BLaER1 treated with 17β-estradiol and CSF1 and Interleukin-3, amounts not matched to agents 10 nM and 100 nM (cell line): ENCODE data around the gene RBFOX1.

Experiments used
- H3K27ac ChIP-seq, 11 experiments: shearing (Covaris generic); formaldehyde crosslinking; 2 replicates each; pipeline ENCODE4 v1.8.1; 2022
- H3K27me3 ChIP-seq, 11 experiments: shearing (Covaris generic); formaldehyde crosslinking; 2 replicates each; pipeline ENCODE4 v1.8.1; 2022
- H3K36me3 ChIP-seq, 11 experiments: shearing (Covaris generic); formaldehyde crosslinking; 2 replicates each; pipeline ENCODE4 v1.8.1; 2022
- H3K4me1 ChIP-seq, 10 experiments: shearing (Covaris generic); formaldehyde crosslinking; 2 replicates each; pipeline ENCODE4 v1.8.1; 2022
- H3K4me2 ChIP-seq, 11 experiments: shearing (Covaris generic); formaldehyde crosslinking; 2 replicates each; pipeline ENCODE4 v1.8.1; 2022
- H3K4me3 ChIP-seq, 10 experiments: shearing (Covaris generic); formaldehyde crosslinking; 2 replicates each; pipeline ENCODE4 v1.8.1; 2022
- H3K9ac ChIP-seq, 11 experiments: shearing (Covaris generic); formaldehyde crosslinking; 2 replicates each; pipeline ENCODE4 v1.8.1; 2022
- H3K9me3 ChIP-seq, 11 experiments: shearing (Covaris generic); formaldehyde crosslinking; replicated peaks in 1 of 11; 2 replicates each; pipeline ENCODE4 v1.8.1; 2022
- H4K20me1 ChIP-seq, 11 experiments: shearing (Covaris generic); formaldehyde crosslinking; 2 replicates each; pipeline ENCODE4 v1.8.1; 2022
- Cebpa-rat ChIP-seq, 11 experiments: shearing (Covaris generic); IDR thresholded peaks; 2 replicates each; pipeline ENCODE4 v1.8.1; 2022

Gene RBFOX1

GRCh38 chr16:7420843-7421242, 88.2 kb downstream of the RBFOX1 start:
- Histone ChIP-seq H3K4me3 (no peak overlapping the region), H3K27me3 (no peaks in the 10 kb centered on the region), H3K4me1 (peaks cover 0 to 10% (median 7%) of the 10 kb centered on the region in 10 experiments; a peak in 10 of 20 replicates), H3K36me3 (no peaks in the 10 kb centered on the region), H4K20me1 (no peaks in the 10 kb centered on the region), H3K27ac (no peak overlapping the region), H3K9me3 (no peaks in the 10 kb centered on the region), H3K4me2 (no peak overlapping the region), H3K9ac (no peak overlapping the region)
- TF ChIP-seq Cebpa-rat (IDR thresholded peaks at IDR 0.05) = no peak

- Histone ChIP-seq H3K4me3 (no peak overlapping the region), H3K27me3 (no peaks in the 10 kb centered on the region), H3K36me3 (no peaks in the 10 kb centered on the region), H3K9ac (no peak overlapping the region), H3K27ac (no peak overlapping the region), H4K20me1 (no peaks in the 10 kb centered on the region), H3K9me3 (no peaks in the 10 kb centered on the region), H3K4me2 (no peak overlapping the region), H3K4me1 (peaks cover 0 to 10% (median 7%) of the 10 kb centered on the region in 10 experiments; a peak in 10 of 20 replicates)
- TF ChIP-seq Cebpa-rat (IDR thresholded peaks at IDR 0.05) = no peak
Observed at GRCh38 chr16:7421578-7421977, 88.9 kb downstream of the RBFOX1 start.

GRCh38 chr16:7422036-7422888, 89.6 kb downstream of the RBFOX1 start:
- TF ChIP-seq Cebpa-rat (IDR thresholded peaks at IDR 0.05) = no peak
- H3K4me1 ChIP-seq = peaks cover 0 to 10% (median 7%) of the 10 kb centered on the region in 10 experiments; a peak in 10 of 20 replicates
- no peak overlapping the region for H3K4me2 ChIP-seq
- no peaks in the 10 kb centered on the region for H3K9me3 ChIP-seq
- no peak overlapping the region for H3K27ac ChIP-seq
- H3K27me3 ChIP-seq = no peaks in the 10 kb centered on the region
- no peaks in the 10 kb centered on the region for H3K36me3 ChIP-seq
- H3K9ac ChIP-seq = no peak overlapping the region
- H4K20me1 ChIP-seq = no peaks in the 10 kb centered on the region
- no peak overlapping the region for H3K4me3 ChIP-seq

GRCh38 chr16:7423434-7424044, 90.9 kb downstream of the RBFOX1 start:
- Histone ChIP-seq H3K27ac (no peak overlapping the region), H3K36me3 (no peaks in the 10 kb centered on the region), H3K27me3 (no peaks in the 10 kb centered on the region), H3K4me3 (no peak overlapping the region), H3K9ac (no peak overlapping the region), H3K4me1 (peaks cover 0 to 10% (median 7%) of the 10 kb centered on the region in 10 experiments; a peak in 10 of 20 replicates), H3K4me2 (no peak overlapping the region), H4K20me1 (no peaks in the 10 kb centered on the region), H3K9me3 (no peaks in the 10 kb centered on the region)
- TF ChIP-seq Cebpa-rat (IDR thresholded peaks at IDR 0.05) = no peak

DNA sequence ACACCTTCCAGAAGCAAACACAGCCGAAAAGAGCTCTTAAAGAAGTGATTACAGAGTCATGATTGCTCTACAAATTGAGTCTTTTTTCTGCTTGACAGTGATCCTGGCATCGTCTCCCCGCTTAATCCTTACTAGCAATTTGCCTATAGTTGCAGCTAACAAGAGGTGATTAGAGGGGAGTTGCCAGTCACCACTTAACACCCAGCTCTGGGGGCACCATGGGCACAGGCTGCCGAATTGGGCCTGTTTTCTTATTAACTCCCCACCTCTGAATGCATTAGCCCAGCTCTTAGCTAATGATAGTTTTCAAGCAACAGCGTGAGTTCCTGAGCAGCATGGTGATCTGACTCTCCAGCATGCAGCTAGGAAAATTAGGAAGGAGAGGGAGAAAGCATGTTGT, 93.5 kb downstream of the RBFOX1 start:
- Histone ChIP-seq H3K9ac (no peak overlapping the region), H3K27me3 (no peaks in the 10 kb centered on the region), H3K4me3 (no peak overlapping the region), H3K36me3 (no peaks in the 10 kb centered on the region), H4K20me1 (no peaks in the 10 kb centered on the region), H3K27ac (no peak overlapping the region), H3K9me3 (no peaks in the 10 kb centered on the region), H3K4me2 (no peak overlapping the region), H3K4me1 (no peaks in the 10 kb centered on the region)
- TF ChIP-seq Cebpa-rat (IDR thresholded peaks at IDR 0.05) = no peak

DNA sequence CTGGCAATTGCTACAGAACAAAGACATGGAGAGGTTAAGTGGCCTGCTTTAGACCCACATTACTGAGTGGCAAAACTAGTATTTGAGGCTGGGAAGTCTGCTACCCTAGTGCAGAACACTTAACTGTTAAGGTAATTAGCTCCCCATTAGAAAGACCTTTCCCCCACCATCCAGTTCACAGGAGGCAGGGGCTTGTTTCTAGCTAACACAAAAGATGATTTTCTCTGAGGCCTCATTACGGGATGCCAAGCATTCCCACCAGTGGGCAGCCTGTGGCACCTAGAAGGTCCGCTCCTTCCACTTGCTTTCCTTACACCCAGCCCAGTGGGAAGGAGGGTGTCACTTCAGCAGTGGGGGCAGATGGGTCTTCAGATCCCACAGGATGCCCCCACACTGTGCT, 99.1 kb downstream of the RBFOX1 start:
- Histone ChIP-seq H3K9ac (no peak overlapping the region), H3K4me3 (no peak overlapping the region), H3K27ac (no peak overlapping the region), H3K36me3 (no peaks in the 10 kb centered on the region), H3K27me3 (no peaks in the 10 kb centered on the region), H3K9me3 (no peaks in the 10 kb centered on the region), H3K4me2 (no peak overlapping the region), H3K4me1 (no peaks in the 10 kb centered on the region), H4K20me1 (no peaks in the 10 kb centered on the region)
- no peak for TF ChIP-seq Cebpa-rat (IDR thresholded peaks at IDR 0.05)

DNA sequence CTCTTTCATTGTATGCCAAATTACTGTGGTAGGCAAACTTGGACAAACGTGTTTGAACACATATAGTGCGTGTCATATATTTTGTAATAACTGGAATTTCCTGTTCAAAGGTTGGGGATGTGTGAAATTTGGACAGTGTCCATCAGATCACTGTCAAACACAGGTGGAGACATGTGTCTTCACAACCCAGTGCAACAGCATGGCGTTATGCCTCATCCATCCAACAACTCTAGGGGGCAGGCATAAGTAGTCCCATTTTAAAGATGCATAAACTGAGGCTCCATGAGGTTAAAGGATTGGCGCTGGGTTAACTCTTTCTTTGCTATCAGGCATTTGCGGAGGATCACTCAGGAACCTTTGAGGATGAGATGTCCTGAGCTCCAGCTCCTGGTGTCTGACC, 103.7 kb downstream of the RBFOX1 start:
- Histone ChIP-seq H4K20me1 (no peaks in the 10 kb centered on the region), H3K36me3 (no peaks in the 10 kb centered on the region), H3K27ac (no peak overlapping the region), H3K4me2 (no peak overlapping the region), H3K27me3 (no peaks in the 10 kb centered on the region), H3K9me3 (no peaks in the 10 kb centered on the region), H3K9ac (no peak overlapping the region), H3K4me1 (no peaks in the 10 kb centered on the region), H3K4me3 (no peak overlapping the region)
- TF ChIP-seq Cebpa-rat (IDR thresholded peaks at IDR 0.05) = no peak

DNA sequence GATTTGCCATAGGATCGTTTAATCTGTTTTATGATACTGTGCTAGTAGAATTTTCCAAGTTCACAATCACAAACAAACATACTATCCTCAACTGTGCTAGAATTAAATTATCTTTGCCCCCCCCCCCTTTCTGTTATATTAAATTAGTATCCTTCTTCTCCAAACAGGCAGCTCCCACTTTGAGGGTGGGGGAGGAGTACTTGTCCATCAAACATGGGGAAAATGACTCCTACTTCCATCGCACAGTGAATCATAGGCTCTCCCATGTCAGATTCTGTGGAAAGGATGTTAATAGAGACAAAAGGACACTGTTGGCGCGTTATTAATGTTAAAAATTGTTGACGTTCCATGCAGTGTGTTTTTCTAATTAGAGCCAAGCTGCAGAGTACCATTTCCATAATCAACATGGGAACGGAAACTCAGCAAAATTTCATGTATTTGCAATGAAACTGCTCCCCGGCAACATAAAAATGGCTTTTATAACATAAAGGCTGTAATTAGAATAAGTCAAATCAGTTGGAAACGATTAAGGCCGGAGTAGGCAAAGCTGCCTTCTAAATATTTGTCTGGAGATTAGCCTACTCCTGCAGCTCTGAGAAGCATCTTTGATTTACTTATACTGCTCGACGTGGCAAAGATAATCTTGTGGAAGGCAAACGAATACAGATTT, 104.6 kb downstream of the RBFOX1 start:
- TF ChIP-seq Cebpa-rat (IDR thresholded peaks at IDR 0.05) = no peak
- no peaks in the 10 kb centered on the region for H4K20me1 ChIP-seq
- no peaks in the 10 kb centered on the region for H3K4me1 ChIP-seq
- H3K4me2 ChIP-seq = no peak overlapping the region
- H3K27me3 ChIP-seq = no peaks in the 10 kb centered on the region
- H3K36me3 ChIP-seq = no peaks in the 10 kb centered on the region
- H3K4me3 ChIP-seq = no peak overlapping the region
- H3K9ac ChIP-seq = no peak overlapping the region
- H3K27ac ChIP-seq = no peak overlapping the region
- H3K9me3 ChIP-seq = no peaks in the 10 kb centered on the region

- no peak overlapping the region for H3K9ac ChIP-seq
- H3K4me2 ChIP-seq = no peak overlapping the region
- no peak overlapping the region for H3K27ac ChIP-seq
- no peaks in the 10 kb centered on the region for H3K27me3 ChIP-seq
- no peaks in the 10 kb centered on the region for H4K20me1 ChIP-seq
- no peak for TF ChIP-seq Cebpa-rat (IDR thresholded peaks at IDR 0.05)
- no peak overlapping the region for H3K4me3 ChIP-seq
- no peaks in the 10 kb centered on the region for H3K36me3 ChIP-seq
- no peaks in the 10 kb centered on the region for H3K9me3 ChIP-seq
- H3K4me1 ChIP-seq = no peaks in the 10 kb centered on the region
Observed at GRCh38 chr16:7437843-7438242, 105.2 kb downstream of the RBFOX1 start.
